Endometrial microvascular endothelial cells (primary cell): Measurements from ENCODE around the gene USP17L30. TPM values are rescaled to one million over a fixed set of nuclear protein-coding genes. Genes with fewer than 3 reads are reported as not detected.
"Not testable (repeated sequence)": the region's sequence is repeated elsewhere in the genome, so short reads cannot be mapped to it uniquely, and the experiment has no call there.

Experiments used
- in situ Hi-C: cut with HindIII; loops from 2 replicates; pipeline ENCODE4 v1.10.0; 2017; ENCODE audit warnings: low sequenced_read_pairs, low pct_unique_long_range_greater_than_20kb; ENCODE audit errors: inconsistent ontology term
- total RNA-seq: library from RNA; depleted of rRNA; stranded (reverse); fragments of >200 nt; gene quantifications from one replicate; pipeline ENCODE4 v1.2.3, GENCODE V29; 2015; ENCODE audit errors: inconsistent ontology term

USP17L30 gene
- total RNA-seq = not detected

GRCh38 chr4:9362829-9363228, at the start of gene USP17L30:
USP17L30 (plus strand) TSS chr4:9363129; CDS start chr4:9363129, 0 bp downstream.
- in situ Hi-C loops = not testable (repeated sequence)

- in situ Hi-C loops = not testable (repeated sequence)
Observed at GRCh38 chr4:9324191-9324590, 38.7 kb upstream of the USP17L30 start.

GRCh38 chr4:9324865-9325264, 38.1 kb upstream of the USP17L30 start, which contains the start of gene USP17L24:
USP17L24 (plus strand) TSS chr4:9325165; CDS start chr4:9325165, 0 bp downstream.
- in situ Hi-C loops = not testable (repeated sequence)

- in situ Hi-C loops = not testable (repeated sequence)
Observed at GRCh38 chr4:9329611-9330010, 33.3 kb upstream of the USP17L30 start, which contains the start of gene USP17L25. USP17L25 (plus strand) TSS chr4:9329911; CDS start chr4:9329911, 0 bp downstream.

GRCh38 chr4:9334358-9334757, 28.6 kb upstream of the USP17L30 start, which contains the start of gene USP17L26:
USP17L26 (plus strand) TSS chr4:9334658; CDS start chr4:9334658, 0 bp downstream.
- in situ Hi-C loops = not testable (repeated sequence)

- in situ Hi-C loops = not testable (repeated sequence)
Observed at GRCh38 chr4:9339103-9339502, 23.8 kb upstream of the USP17L30 start, which contains the start of gene USP17L5. USP17L5 (plus strand) TSS chr4:9339403; CDS start chr4:9339403, 0 bp downstream.

- in situ Hi-C loops = not testable (repeated sequence)
Observed at GRCh38 chr4:9343848-9344247, 19.1 kb upstream of the USP17L30 start, which contains the start of gene USP17L27. USP17L27 (plus strand) TSS chr4:9344148; CDS start chr4:9344148, 0 bp downstream.

- in situ Hi-C loops = not testable (repeated sequence)
Observed at GRCh38 chr4:9348593-9348992, 14.3 kb upstream of the USP17L30 start, which contains the start of gene USP17L28. USP17L28 (plus strand) TSS chr4:9348893; CDS start chr4:9348893, 0 bp downstream.

GRCh38 chr4:9350866-9351265, 12.1 kb upstream of the USP17L30 start:
- in situ Hi-C loops = not testable (repeated sequence)

GRCh38 chr4:9353338-9353737, 9.6 kb upstream of the USP17L30 start, which contains the start of gene USP17L29:
USP17L29 (plus strand) TSS chr4:9353638; CDS start chr4:9353638, 0 bp downstream.
- in situ Hi-C loops = not testable (repeated sequence)

GRCh38 chr4:9379881-9380280, 17.0 kb downstream of the USP17L30 start:
- in situ Hi-C loops = not testable (repeated sequence)

- in situ Hi-C loops = not testable (repeated sequence)
Observed at GRCh38 chr4:9381012-9381534, 18.1 kb downstream of the USP17L30 start.

- in situ Hi-C loops = no loop called here
Observed at GRCh38 chr4:9384126-9384525, 21.2 kb downstream of the USP17L30 start.

- in situ Hi-C loops = not testable (repeated sequence)
Observed at GRCh38 chr4:9389001-9389400, 26.1 kb downstream of the USP17L30 start.

- in situ Hi-C loops = not testable (repeated sequence)
Observed at GRCh38 chr4:9405774-9406173, 42.8 kb downstream of the USP17L30 start.

- in situ Hi-C loops = not testable (repeated sequence)
Observed at GRCh38 chr4:9406491-9406890, 43.6 kb downstream of the USP17L30 start.

- in situ Hi-C loops = no loop called here
Observed at GRCh38 chr4:9409793-9410192, 46.9 kb downstream of the USP17L30 start.
